OCI-LY3 (cell line): ENCODE measurements around the gene SLC6A13.

ENCODE experiments used
- CTCF ChIP-seq: fragments of 200-600, 300-600 bp; sonication (generic); IDR thresholded peaks from 2 replicates; pipeline ENCODE4 v1.5.1; 2014; ENCODE audit warnings: antibody characterized with exemption, low read length, low read depth
- EZH2phosphoT487 ChIP-seq: fragments of 200-600 bp; shearing (Covaris generic); IDR thresholded peaks from 2 replicates; pipeline ENCODE4 v1.6.1; 2018; ENCODE audit warnings: antibody characterized with exemption, mixed run types, low read depth

DNA sequence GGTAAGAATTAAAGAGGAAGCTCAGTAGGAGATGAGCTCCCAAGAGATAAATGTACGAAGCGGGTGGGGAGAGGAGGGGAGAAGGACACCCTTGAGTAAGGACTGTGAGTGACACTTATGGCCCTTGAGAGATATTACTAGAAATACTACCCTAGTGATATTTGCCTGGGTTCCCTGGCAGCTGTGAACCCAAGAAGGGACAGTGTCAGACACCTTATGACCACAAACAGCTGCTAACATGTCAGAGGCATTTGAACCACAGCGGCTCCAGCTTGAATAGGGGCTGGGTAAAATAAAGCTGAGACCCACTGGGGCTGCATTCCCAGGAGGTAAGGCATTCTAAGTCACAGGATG lies 29.0 kb downstream of the SLC6A13 start:
- TF ChIP-seq CTCF (no peak), EZH2phosphoT487 (no peak)
